Measurements from ENCODE around the gene GNG11. TPM values are rescaled to one million over a fixed set of nuclear protein-coding genes. Genes with fewer than 3 reads are reported as not detected.
A peak's percentile ranks its signal among the peaks of the same experiment; 100 is the strongest.
"Not testable (repeated sequence)": the region's sequence is repeated elsewhere in the genome, so short reads cannot be mapped to it uniquely, and the experiment has no call there.

The GNG11 gene
- total and polyA plus RNA-seq, 11 donors, result 10.5 to 37.7 (median 19.0) TPM

DNA sequence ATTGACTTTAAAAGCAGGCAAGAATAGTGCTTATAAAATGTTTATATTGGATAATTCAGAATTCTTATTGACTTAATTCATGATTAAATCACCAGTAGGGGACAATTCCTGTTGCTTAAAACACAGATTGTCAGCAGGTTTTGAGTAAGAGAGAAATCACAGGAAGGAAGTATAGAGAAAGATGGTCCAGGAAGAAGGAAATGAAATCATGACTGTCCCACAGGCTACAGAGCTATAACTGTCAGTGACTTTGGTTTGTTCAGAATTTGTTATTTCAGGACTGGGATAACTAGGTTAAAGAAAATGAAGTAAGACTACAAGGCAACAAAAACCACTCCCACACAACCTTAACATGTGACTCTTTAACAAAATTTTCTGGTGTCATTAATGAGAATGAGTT is 8.3 kb upstream of the GNG11 start:
- Histone ChIP-seq H3K36me3 (no peaks in the 10 kb centered on the region), H3K4me1 (peaks cover 0 to 28% (median 10%) of the 10 kb centered on the region in 12 donors), H3K27me3 (no peaks in the 10 kb centered on the region), H3K27ac (peak overlapping the region in 3 of 12 donors; percentile 29 to 67 (median 34)), H3K4me3 (no peak overlapping the region), H3K9me3 (no peaks in the 10 kb centered on the region)
- DNase-seq (no peak), ATAC-seq (no peak)
- TF ChIP-seq, protein P1, sequence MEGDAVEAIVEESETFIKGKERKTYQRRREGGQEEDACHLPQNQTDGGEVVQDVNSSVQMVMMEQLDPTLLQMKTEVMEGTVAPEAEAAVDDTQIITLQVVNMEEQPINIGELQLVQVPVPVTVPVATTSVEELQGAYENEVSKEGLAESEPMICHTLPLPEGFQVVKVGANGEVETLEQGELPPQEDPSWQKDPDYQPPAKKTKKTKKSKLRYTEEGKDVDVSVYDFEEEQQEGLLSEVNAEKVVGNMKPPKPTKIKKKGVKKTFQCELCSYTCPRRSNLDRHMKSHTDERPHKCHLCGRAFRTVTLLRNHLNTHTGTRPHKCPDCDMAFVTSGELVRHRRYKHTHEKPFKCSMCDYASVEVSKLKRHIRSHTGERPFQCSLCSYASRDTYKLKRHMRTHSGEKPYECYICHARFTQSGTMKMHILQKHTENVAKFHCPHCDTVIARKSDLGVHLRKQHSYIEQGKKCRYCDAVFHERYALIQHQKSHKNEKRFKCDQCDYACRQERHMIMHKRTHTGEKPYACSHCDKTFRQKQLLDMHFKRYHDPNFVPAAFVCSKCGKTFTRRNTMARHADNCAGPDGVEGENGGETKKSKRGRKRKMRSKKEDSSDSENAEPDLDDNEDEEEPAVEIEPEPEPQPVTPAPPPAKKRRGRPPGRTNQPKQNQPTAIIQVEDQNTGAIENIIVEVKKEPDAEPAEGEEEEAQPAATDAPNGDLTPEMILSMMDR (IDR thresholded peaks at IDR 0.05), result no peak
- no peak for TF ChIP-seq POLR2A (IDR thresholded peaks at IDR 0.05)
- intact Hi-C loops (cut with DNase I), result no loop called here

DNA sequence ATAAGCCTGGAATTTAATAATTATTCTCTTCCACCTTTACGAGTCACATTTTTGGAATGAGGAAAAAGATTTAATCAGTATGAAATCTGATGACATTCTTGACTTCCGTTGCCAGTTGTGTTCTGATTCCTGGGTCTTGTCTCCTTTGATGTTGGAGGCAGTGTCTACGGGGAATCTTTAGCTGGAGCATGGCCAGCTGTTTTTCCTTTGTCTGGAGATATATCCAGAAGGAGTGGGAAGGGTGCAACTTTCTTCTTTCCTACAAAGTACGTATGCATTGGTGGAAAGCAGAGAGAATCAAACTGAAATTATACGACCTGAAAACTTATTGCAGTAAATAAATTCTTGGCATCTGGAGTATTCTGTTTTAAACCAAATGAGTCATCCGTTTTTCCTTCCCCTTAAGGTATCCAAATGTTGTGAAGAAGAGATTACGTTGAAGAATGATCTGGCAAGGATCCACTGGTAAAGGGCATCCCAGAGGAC is 6.9 kb upstream of the GNG11 start:
- intact Hi-C loops (cut with DNase I), result no loop called here

DNA sequence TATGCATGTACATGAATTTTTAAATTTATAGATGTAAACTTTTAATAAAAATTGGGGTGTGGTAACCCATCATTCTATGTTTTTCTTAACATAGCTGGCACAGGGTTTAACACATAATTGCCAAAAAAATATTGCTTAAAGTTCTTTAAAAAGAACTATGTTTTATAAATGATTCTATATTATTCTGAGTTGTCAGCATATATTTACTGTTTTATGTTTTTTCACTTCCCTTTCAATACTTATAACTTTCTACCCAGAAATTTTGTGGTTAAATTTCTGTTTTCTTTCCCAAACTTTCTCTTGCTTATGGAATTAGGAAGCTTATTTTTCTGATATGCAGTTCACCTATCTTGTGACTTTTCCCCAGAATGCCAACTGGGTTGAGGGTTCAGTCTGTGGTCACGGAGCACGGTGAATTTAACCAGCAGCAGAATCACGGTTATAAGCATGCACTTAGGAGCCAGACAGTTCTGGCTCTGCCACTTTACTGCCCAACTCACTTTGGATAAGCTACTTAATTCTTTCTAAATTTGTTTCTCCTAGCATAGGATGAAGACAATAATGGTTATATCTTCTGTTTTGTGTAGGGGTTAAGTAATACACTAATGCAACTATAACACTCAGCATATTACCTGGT is 6.2 kb upstream of the GNG11 start:
- ATAC-seq; H3K36me3 ChIP-seq; intact Hi-C loops (cut with DNase I); DNase-seq; H3K4me3 ChIP-seq; H3K27me3 ChIP-seq; H3K9me3 ChIP-seq: not testable (repeated sequence)
- Histone ChIP-seq H3K4me1 (peaks cover 0 to 24% (median 9%) of the 10 kb centered on the region in 12 donors), H3K27ac (peak overlapping the region in 4 of 12 donors; percentile 2 to 67 (median 60))
- WGBS, 4 donors, result 59 to 77% (median 69%) methylated on average over 2 to 3 of the region's 3 CpGs

More for the DNA sequence above, 6.9 kb upstream of the GNG11 start:
- Histone ChIP-seq H3K4me1 (peaks cover 0 to 28% (median 10%) of the 10 kb centered on the region in 12 donors), H3K27me3 (no peaks in the 10 kb centered on the region), H3K36me3 (no peaks in the 10 kb centered on the region), H3K9me3 (no peaks in the 10 kb centered on the region), H3K4me3 (peak overlapping the region in 4 of 12 donors; percentile 2 to 19 (median 10)), H3K27ac (peak overlapping the region in 11 of 12 donors; percentile 2 to 67 (median 42))
- peak in 3 of 4 donors; percentile 53 to 72 (median 67) for ATAC-seq
- DNase-seq, result no peak
- 26 to 29% (median 29%) methylated on average over 7 of the region's 7 CpGs for WGBS, 4 donors
- TF ChIP-seq POLR2A (IDR thresholded peaks at IDR 0.05), result no peak

DNA sequence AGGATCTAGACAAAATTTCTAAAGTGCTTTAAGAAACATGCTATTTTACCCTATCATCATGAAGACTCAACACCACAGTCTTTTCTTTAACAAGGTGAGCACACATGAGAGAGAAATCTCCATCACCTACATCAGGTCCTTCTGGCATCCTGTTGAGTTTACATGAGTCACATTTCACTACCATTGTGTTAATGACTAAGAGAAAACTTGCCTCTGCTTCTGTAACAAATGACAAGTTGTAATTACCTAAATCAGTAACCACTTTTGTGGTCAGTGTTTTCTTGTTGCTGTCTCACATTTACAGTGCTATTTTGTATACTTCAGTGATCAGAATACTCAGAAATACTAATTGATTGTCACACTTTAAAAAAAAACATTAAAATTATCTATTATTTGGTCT is 5.6 kb upstream of the GNG11 start:
- H3K4me3 ChIP-seq; H3K9me3 ChIP-seq; DNase-seq; H3K27me3 ChIP-seq; H3K36me3 ChIP-seq; ATAC-seq; intact Hi-C loops (cut with DNase I): not testable (repeated sequence)
- Histone ChIP-seq H3K4me1 (peaks cover 0 to 18% (median 7%) of the 10 kb centered on the region in 12 donors), H3K27ac (peak overlapping the region in 1 of 12 donors; percentile 67)

DNA sequence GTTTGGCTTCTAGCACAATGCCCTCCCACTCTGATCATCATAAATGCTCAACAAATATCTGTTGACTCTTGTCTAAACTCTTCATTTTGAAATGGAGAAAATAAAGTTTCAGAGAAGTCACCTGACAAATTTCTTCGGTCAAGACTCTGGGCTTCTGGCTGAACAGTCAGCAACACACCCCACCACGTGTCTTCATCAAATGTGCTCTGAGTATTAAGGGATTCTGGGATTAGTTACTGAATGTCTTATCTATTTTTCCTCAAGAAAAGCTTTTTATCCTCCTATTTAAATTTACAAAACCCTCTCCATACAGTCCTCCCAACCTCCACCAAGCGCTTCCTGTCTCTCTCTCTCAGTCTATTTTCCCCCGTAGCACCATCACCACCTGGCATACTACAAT is 5.2 kb upstream of the GNG11 start:
- H3K9me3 ChIP-seq; H3K27me3 ChIP-seq; H3K36me3 ChIP-seq; H3K4me3 ChIP-seq; H3K27ac ChIP-seq; intact Hi-C loops (cut with DNase I); DNase-seq; ATAC-seq: not testable (repeated sequence)
- WGBS, 4 donors, result 80 to 86% (median 84%) methylated on average over 4 of the region's 4 CpGs
- peaks cover 0 to 17% (median 6%) of the 10 kb centered on the region in 12 donors for H3K4me1 ChIP-seq

DNA sequence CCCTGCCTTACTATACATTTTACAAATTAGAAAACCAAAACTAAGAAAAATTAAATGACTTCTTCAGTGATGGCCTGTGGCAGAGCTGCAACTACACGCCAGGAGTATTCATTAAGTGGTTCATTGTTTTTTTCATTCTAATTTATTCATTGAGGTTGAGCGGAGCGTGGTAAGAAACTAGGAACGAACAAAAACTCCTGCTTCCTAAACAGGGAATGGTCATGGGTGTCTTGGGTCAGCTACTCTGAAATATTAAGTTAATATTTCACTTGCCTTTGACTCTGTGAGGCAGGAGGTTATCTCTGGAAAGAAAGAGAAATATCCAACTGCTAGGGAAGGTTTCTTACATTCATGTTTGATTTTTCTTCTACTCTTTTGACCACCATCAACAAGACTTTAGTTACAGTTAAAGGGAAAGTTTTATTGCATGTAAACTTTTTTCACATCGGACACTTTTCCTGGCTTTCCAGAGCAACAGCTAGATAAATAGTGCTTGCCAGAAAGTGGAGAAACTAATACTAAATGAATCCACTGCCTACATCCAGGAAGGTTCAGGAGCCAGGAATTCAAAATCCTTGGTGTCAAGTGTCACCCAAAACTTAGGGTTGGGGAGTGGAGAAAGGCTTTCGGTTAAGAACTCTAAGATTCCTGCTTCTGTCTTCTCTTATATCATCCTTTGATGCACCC is 896 bp upstream of the GNG11 start:
- TF ChIP-seq, protein P1 (IDR thresholded peaks at IDR 0.05), result no peak
- TF ChIP-seq POLR2A (IDR thresholded peaks at IDR 0.05), result no peak
- peaks cover 0 to 5% (median 0%) of the 10 kb centered on the region in 9 donors for H3K27me3 ChIP-seq
- H3K9me3 ChIP-seq, result no peaks in the 10 kb centered on the region
- H3K27ac ChIP-seq, result peak overlapping the region; percentile 83 to 97 (median 94)
- peak overlapping the region in 11 of 12 donors; percentile 6 to 79 (median 67) for H3K4me3 ChIP-seq
- intact Hi-C loops (cut with DNase I), result loop anchor here in 6 of 10 donors (5.0 kb wide), 2 partner anchors 52 to 82 kb away; partner anchors contain the start of gene BET1 (in 5 of the 6)
- no peak for ATAC-seq
- no peak for DNase-seq
- H3K36me3 ChIP-seq, result peaks cover 0 to 6% (median 0%) of the 10 kb centered on the region in 9 donors
- peaks cover 0 to 18% (median 4%) of the 10 kb centered on the region in 12 donors for H3K4me1 ChIP-seq
- 46 to 56% (median 52%) methylated on average over 6 of the region's 6 CpGs for WGBS, 4 donors
